HepG2 (cell line): ENCODE data around the gene TRPC1. TPM values are rescaled to one million over a fixed set of nuclear protein-coding genes. Genes with fewer than 3 reads are reported as not detected.

ENCODE experiments used
- CAMTA2 ChIP-seq: sonication (generic); formaldehyde crosslinking; IDR thresholded peaks from 2 replicates; pipeline ENCODE4 v1.4.0; 2020; ENCODE audit warnings: mild to moderate bottlenecking, missing genetic modification reagents, borderline replicate concordance
- DNMT3B ChIP-seq: conservative IDR thresholded peaks from 2 replicates; pipeline ENCODE4 v1.6.1; 2016; ENCODE audit warnings: missing biosample characterization, control low read depth
- GATAD1 ChIP-seq: IDR thresholded peaks from 2 replicates; pipeline ENCODE4 v1.6.1; 2016; ENCODE audit warnings: missing genetic modification reagents, missing compliant biosample characterization
- HMG20B ChIP-seq: conservative IDR thresholded peaks from 2 replicates; pipeline ENCODE4 v1.6.1; 2016; ENCODE audit warnings: missing genetic modification reagents, missing compliant biosample characterization
- HOXA7 ChIP-seq: sonication (generic); formaldehyde crosslinking; IDR thresholded peaks from 2 replicates; pipeline ENCODE4 v1.8.1; 2022; ENCODE audit warnings: mild to moderate bottlenecking, missing genetic modification reagents, moderate library complexity
- HOXD1 ChIP-seq: sonication (generic); formaldehyde crosslinking; IDR thresholded peaks from 2 replicates; pipeline ENCODE4 v1.5.0; 2020; ENCODE audit warnings: missing genetic modification reagents
- KLF11 ChIP-seq: IDR thresholded peaks from 2 replicates; pipeline ENCODE4 v1.6.1; 2016; ENCODE audit warnings: missing compliant biosample characterization
- MIER2 ChIP-seq: IDR thresholded peaks from 2 replicates; pipeline ENCODE4 v1.6.1; 2016; ENCODE audit warnings: missing biosample characterization, missing genetic modification reagents
- MTF1 ChIP-seq: sonication (generic); formaldehyde crosslinking; IDR thresholded peaks from 2 replicates; pipeline ENCODE4 v1.5.0; 2020; ENCODE audit warnings: missing genetic modification reagents
- PAWR ChIP-seq: sonication (generic); formaldehyde crosslinking; IDR thresholded peaks from 2 replicates; pipeline ENCODE4 v1.4.0; 2020; ENCODE audit warnings: missing genetic modification reagents, mild to moderate bottlenecking, borderline replicate concordance
- RBM22 ChIP-seq: fragments of 200-400 bp; formaldehyde crosslinking; optimal IDR thresholded peaks from 2 replicates; pipeline ENCODE3; 2017; ENCODE audit warnings: mild to moderate bottlenecking, low read length, moderate library complexity
- SRSF9 ChIP-seq: fragments of 200-400 bp; formaldehyde crosslinking; IDR thresholded peaks from 2 replicates; pipeline ENCODE4 v1.6.1; 2018; ENCODE audit warnings: borderline replicate concordance, mild to moderate bottlenecking, low read depth, low read length; ENCODE audit not compliant: insufficient read depth, poor library complexity, severe bottlenecking
- ZBTB38 ChIP-seq: sonication (generic); formaldehyde crosslinking; IDR thresholded peaks from 2 replicates; pipeline ENCODE4 v1.5.1; 2020; ENCODE audit warnings: mild to moderate bottlenecking, missing genetic modification reagents
- ZBTB7B ChIP-seq: sonication (generic); formaldehyde crosslinking; IDR thresholded peaks from 2 replicates; pipeline ENCODE4 v1.4.0; 2020; ENCODE audit warnings: missing genetic modification reagents
- ZNF230 ChIP-seq: sonication (generic); formaldehyde crosslinking; IDR thresholded peaks from 2 replicates; pipeline ENCODE4 v1.4.0; 2020; ENCODE audit warnings: mild to moderate bottlenecking, missing genetic modification reagents
- ZNF652 ChIP-seq: IDR thresholded peaks from 2 replicates; pipeline ENCODE4 v1.6.1; 2016; ENCODE audit warnings: low read depth, borderline replicate concordance
- ZNF773 ChIP-seq: sonication (generic); formaldehyde crosslinking; IDR thresholded peaks from 2 replicates; pipeline ENCODE4 v1.4.0; 2020; ENCODE audit warnings: missing genetic modification reagents, borderline replicate concordance
- ZNF850 ChIP-seq: sonication (generic); formaldehyde crosslinking; conservative IDR thresholded peaks from 2 replicates; pipeline ENCODE4 v1.9.0; 2021; ENCODE audit warnings: mild to moderate bottlenecking, missing genetic modification reagents
- ZSCAN12 ChIP-seq: sonication (generic); formaldehyde crosslinking; IDR thresholded peaks from 2 replicates; pipeline ENCODE4 v1.9.0; 2021; ENCODE audit warnings: mild to moderate bottlenecking, missing genetic modification reagents
- polyA plus RNA-seq, 8 experiments: library from polyadenylated mRNA; depleted of rRNA in 3 of 8; stranded (reverse) in 7 of 8; unstranded in 1 of 8; fragments of >200 nt; fragmentation: Illumina TruSeq in 4 of 8; extraction: Trizol in 4 of 8; gene quantifications; 2 replicates each; pipeline versions ENCODE4 v1.2.1 to v1.2.3, GENCODE V29; 2011 to 2016; ENCODE audit warnings: low read depth in 4 of 8, missing spikeins in 1 of 8, mixed read lengths in 1 of 8; ENCODE audit not compliant: insufficient read depth in 1 of 8
- total RNA-seq, 5 experiments: library from RNA; depleted of rRNA; stranded (reverse); fragments of >200 nt; fragmentation: Illumina TruSeq; extraction: Trizol; gene quantifications; 2 replicates each; pipeline ENCODE4 v1.2.3, GENCODE V29; 2016; ENCODE audit warnings: low read depth in 1 of 5
- TF ChIP-seq, protein P1 (sequence below): sonication (generic); formaldehyde crosslinking; IDR thresholded peaks from 2 replicates; pipeline ENCODE4 v1.5.1; 2020; ENCODE audit warnings: missing genetic modification reagents, mild to moderate bottlenecking, borderline replicate concordance
- TF ChIP-seq, protein P2 (sequence below): sonication (generic); formaldehyde crosslinking; IDR thresholded peaks from 2 replicates; pipeline ENCODE4 v1.8.0; 2022; ENCODE audit warnings: mild to moderate bottlenecking, missing genetic modification reagents, moderate library complexity
- TF ChIP-seq, protein P3 (sequence below): sonication (generic); formaldehyde crosslinking; IDR thresholded peaks from 2 replicates; pipeline ENCODE4; 2020; ENCODE audit warnings: missing genetic modification reagents, mild to moderate bottlenecking, borderline replicate concordance
- TF ChIP-seq, protein P4 (sequence below): sonication (generic); formaldehyde crosslinking; IDR thresholded peaks from 2 replicates; pipeline ENCODE4 v1.4.0; 2020; ENCODE audit warnings: missing genetic modification reagents

TRPC1 gene
- total and polyA plus RNA-seq, 2 of the 13 experiments (the other 11 are each of a cell fraction or from before 2014, with no cell fraction given) = 10.8 to 13.1 TPM

DNA sequence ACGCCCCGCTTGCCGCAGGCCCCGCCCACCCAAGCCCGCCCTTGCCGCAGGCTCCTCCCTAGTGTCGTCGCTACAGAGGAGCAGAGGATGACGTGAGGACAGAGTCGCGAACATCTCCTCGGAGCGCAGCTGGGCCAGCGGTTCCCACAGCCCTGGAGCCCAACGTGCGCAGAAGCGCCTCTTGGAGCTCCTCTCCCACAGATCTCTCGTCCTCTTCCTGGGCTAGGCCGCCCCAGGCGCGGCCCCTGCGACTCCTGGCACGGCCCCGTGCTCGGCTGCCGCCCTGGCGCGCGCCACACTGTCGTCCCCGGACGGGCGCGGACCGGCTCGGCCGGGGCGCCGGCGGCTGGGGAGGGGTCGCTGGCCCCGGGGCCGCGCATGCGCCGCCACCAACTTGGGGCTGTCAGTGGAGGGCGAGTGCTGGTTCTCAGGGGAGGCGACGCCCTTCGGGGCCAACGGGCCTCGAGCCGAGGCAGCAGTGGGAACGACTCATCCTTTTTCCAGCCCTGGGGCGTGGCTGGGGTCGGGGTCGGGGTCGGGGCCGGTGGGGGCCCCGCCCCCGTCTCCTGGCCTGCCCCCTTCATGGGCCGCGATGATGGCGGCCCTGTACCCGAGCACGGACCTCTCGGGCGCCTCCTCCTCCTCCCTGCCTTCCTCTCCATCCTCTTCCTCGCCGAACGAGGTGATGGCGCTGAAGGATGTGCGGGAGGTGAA lies at the start of gene TRPC1 (continued):
- TF ChIP-seq, protein P1, sequence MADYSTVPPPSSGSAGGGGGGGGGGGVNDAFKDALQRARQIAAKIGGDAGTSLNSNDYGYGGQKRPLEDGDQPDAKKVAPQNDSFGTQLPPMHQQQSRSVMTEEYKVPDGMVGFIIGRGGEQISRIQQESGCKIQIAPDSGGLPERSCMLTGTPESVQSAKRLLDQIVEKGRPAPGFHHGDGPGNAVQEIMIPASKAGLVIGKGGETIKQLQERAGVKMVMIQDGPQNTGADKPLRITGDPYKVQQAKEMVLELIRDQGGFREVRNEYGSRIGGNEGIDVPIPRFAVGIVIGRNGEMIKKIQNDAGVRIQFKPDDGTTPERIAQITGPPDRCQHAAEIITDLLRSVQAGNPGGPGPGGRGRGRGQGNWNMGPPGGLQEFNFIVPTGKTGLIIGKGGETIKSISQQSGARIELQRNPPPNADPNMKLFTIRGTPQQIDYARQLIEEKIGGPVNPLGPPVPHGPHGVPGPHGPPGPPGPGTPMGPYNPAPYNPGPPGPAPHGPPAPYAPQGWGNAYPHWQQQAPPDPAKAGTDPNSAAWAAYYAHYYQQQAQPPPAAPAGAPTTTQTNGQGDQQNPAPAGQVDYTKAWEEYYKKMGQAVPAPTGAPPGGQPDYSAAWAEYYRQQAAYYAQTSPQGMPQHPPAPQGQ (CRISPR knock-in tag) = no peak
- TF ChIP-seq PAWR (no peak), ZSCAN12 (CRISPR knock-in tag) (0 out of 2 replicates have a peak, but pooled peaks have one; percentile 73), MTF1 (CRISPR knock-in tag) (no peak), ZNF652 (CRISPR knock-in tag) (no peak), GATAD1 (no peak; the same call in 1 of the 2 replicates), MIER2 (CRISPR knock-in tag) (no peak), ZBTB7B (CRISPR knock-in tag) (no peak), ZBTB38 (CRISPR knock-in tag) (no peak), KLF11 (CRISPR knock-in tag) (no peak), HOXA7 (CRISPR knock-in tag) (no peak), DNMT3B (CRISPR knock-in tag) (0 out of 2 replicates have a peak, but pooled peaks have one; percentile 19), SRSF9 (no peak), CAMTA2 (CRISPR knock-in tag) (no peak), HOXD1 (no peak; the same call in 1 of the 2 replicates), ZNF773 (CRISPR knock-in tag) (no peak; the same call in 1 of the 2 replicates), ZNF850 (CRISPR knock-in tag) (no peak), RBM22 (no peak), ZNF230 (CRISPR knock-in tag) (0 out of 2 replicates have a peak, but pooled peaks have one; percentile 18), HMG20B (CRISPR knock-in tag) (0 out of 2 replicates have a peak, but pooled peaks have one; percentile 10)
- TF ChIP-seq, protein P2, sequence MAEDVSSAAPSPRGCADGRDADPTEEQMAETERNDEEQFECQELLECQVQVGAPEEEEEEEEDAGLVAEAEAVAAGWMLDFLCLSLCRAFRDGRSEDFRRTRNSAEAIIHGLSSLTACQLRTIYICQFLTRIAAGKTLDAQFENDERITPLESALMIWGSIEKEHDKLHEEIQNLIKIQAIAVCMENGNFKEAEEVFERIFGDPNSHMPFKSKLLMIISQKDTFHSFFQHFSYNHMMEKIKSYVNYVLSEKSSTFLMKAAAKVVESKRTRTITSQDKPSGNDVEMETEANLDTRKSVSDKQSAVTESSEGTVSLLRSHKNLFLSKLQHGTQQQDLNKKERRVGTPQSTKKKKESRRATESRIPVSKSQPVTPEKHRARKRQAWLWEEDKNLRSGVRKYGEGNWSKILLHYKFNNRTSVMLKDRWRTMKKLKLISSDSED = no peak
- TF ChIP-seq, protein P3, sequence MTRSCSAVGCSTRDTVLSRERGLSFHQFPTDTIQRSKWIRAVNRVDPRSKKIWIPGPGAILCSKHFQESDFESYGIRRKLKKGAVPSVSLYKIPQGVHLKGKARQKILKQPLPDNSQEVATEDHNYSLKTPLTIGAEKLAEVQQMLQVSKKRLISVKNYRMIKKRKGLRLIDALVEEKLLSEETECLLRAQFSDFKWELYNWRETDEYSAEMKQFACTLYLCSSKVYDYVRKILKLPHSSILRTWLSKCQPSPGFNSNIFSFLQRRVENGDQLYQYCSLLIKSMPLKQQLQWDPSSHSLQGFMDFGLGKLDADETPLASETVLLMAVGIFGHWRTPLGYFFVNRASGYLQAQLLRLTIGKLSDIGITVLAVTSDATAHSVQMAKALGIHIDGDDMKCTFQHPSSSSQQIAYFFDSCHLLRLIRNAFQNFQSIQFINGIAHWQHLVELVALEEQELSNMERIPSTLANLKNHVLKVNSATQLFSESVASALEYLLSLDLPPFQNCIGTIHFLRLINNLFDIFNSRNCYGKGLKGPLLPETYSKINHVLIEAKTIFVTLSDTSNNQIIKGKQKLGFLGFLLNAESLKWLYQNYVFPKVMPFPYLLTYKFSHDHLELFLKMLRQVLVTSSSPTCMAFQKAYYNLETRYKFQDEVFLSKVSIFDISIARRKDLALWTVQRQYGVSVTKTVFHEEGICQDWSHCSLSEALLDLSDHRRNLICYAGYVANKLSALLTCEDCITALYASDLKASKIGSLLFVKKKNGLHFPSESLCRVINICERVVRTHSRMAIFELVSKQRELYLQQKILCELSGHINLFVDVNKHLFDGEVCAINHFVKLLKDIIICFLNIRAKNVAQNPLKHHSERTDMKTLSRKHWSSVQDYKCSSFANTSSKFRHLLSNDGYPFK = no peak; the same call in 1 of the 2 replicates
- TF ChIP-seq, protein P4, sequence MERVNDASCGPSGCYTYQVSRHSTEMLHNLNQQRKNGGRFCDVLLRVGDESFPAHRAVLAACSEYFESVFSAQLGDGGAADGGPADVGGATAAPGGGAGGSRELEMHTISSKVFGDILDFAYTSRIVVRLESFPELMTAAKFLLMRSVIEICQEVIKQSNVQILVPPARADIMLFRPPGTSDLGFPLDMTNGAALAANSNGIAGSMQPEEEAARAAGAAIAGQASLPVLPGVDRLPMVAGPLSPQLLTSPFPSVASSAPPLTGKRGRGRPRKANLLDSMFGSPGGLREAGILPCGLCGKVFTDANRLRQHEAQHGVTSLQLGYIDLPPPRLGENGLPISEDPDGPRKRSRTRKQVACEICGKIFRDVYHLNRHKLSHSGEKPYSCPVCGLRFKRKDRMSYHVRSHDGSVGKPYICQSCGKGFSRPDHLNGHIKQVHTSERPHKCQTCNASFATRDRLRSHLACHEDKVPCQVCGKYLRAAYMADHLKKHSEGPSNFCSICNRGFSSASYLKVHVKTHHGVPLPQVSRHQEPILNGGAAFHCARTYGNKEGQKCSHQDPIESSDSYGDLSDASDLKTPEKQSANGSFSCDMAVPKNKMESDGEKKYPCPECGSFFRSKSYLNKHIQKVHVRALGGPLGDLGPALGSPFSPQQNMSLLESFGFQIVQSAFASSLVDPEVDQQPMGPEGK (CRISPR knock-in tag) = peak; percentile 53
